Lower leg skin (tissue), 3 donors: ENCODE data around the gene STX10.

Experiments
- CTCF ChIP-seq, 3 donors: fragments of 450-650 bp; IDR thresholded peaks; one replicate each; pipeline ENCODE4 v1.5.1; 2016; ENCODE audit warnings: antibody characterized with exemption in 3 of 3, mild to moderate bottlenecking in 3 of 3, moderate library complexity in 2 of 3
- POLR2A ChIP-seq, 2 donors: fragments of 450-650 bp; IDR thresholded peaks; one replicate each; pipeline ENCODE4 v1.6.1; 2016 to 2017; ENCODE audit warnings: antibody characterized with exemption in 2 of 2, mild to moderate bottlenecking in 1 of 2, moderate library complexity in 1 of 2

- TF ChIP-seq CTCF (IDR thresholded peaks at IDR 0.05) (no peak), POLR2A (IDR thresholded peaks at IDR 0.05) (no peak)
These were observed 48.5 kb upstream of the STX10 start for GRCh38 chr19:13198634-13199033.
